ENCODE results near the gene SRSF7.
"Not testable (repeated sequence)": the region's sequence is repeated elsewhere in the genome, so short reads cannot be mapped to it uniquely, and the experiment has no call there.

The SRSF7 gene

DNA sequence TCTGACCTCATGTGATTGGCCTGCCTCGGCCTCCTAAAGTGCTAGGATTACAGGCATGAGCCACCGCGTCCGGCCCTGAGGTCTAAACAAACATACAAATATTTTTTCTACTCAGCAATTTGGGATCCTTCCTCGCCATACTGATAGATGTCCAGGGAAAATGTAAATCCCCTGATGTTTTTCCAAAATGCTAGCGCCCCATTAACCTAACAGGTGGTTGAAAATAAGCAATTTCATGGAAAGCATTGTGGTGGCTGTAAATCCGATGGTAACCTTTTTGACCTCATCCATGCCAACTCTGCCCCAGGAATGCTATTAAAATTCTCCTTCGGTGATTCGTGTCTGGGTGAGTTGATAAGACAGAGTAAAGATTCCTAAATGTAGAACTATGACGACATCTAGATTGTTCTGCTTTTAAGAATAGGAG is 46.1 kb upstream of the SRSF7 start (continued):
- TF ChIP-seq ZNF555 (tag by site-specific recombination; conservative IDR thresholded peaks at IDR 0.05) (no peak), ZNF146 (tag by site-specific recombination; IDR thresholded peaks at IDR 0.05) (no peak)

- H3K4me1 ChIP-seq (ENCODE audit: control insufficient read depth, insufficient read depth, low read length); H3K9me3 ChIP-seq (ENCODE audit: control insufficient read depth, insufficient read depth, low read depth, low read length); CTCF ChIA-PET; H3K36me3 ChIP-seq (ENCODE audit: control insufficient read depth in 2 of 2, insufficient read depth in 1 of 2, low read length in 2 of 2); H3K4me3 ChIP-seq (ENCODE audit: low read depth, low read length); H3K27ac ChIP-seq (ENCODE audit: extremely low read depth, low read depth, low read length): not testable (repeated sequence)
- POLR2A ChIA-PET, result interaction anchor here (6.6 kb wide), 1 partner anchor 44 kb away, joined by 85 read pairs; the partner anchor contains the start of gene SRSF7
These were observed 43.9 kb upstream of the SRSF7 start for GRCh38 chr2:38795016-38795415.

DNA sequence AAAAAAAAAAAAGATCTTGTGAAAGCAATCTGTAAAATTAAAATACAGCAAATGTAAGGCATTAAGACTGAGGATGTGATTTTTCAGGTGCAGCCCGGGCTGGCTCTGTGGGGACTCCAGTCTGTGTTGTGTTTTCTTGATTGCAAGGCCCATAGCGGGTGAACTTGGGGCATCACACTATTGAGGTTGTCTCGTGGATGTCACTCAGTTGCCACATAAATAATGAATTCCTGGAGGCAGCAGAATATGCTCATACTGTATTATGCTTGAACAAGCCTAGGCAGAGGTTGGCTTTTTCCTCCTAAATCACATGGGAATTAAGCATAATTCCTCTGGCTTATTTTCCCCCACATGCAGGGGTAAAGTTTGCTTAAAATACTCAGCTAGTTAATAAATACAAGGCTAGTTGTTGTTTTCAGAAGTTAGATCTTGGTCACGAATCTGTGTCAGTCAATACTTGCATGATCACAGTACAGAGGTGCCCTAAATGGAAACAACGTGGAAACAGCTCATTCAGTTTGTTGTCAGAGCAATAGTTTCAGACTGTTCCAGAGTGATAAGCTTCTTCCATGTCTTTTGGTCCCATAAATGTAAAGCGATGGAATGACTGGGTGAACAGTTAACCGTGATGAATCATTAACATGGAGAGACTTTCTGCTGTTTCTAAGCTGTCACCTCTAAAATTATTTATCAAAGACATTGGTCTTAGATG is 43.2 kb upstream of the SRSF7 start:
- no peak overlapping the region for H3K4me3 ChIP-seq (ENCODE audit: low read depth, low read length)
- H3K4me1 ChIP-seq (ENCODE audit: control insufficient read depth, insufficient read depth, low read length), result no peaks in the 10 kb centered on the region
- ChIA-PET POLR2A (interaction anchor here (6.6 kb wide), 1 partner anchor 44 kb away, joined by 85 read pairs; the partner anchor contains the start of gene SRSF7), CTCF (no interaction called here)
- H3K9me3 ChIP-seq (ENCODE audit: control insufficient read depth, insufficient read depth, low read depth, low read length), result no peaks in the 10 kb centered on the region
- H3K27ac ChIP-seq (ENCODE audit: extremely low read depth, low read depth, low read length), result no peak overlapping the region
- TF ChIP-seq ZNF138 (tag by site-specific recombination; IDR thresholded peaks at IDR 0.05; ENCODE audit: borderline replicate concordance) (no peak), ZNF184 (tag by site-specific recombination; IDR thresholded peaks at IDR 0.05) (no peak), ZNF157 (tag by site-specific recombination; IDR thresholded peaks at IDR 0.05) (no peak), ZNF501 (tag by site-specific recombination; IDR thresholded peaks at IDR 0.05) (no peak), ZNF561 (tag by site-specific recombination; IDR thresholded peaks at IDR 0.05; ENCODE audit: borderline replicate concordance) (no peak), PRDM10 (tag by site-specific recombination; IDR thresholded peaks at IDR 0.05) (no peak), IKZF3 (tag by site-specific recombination; IDR thresholded peaks at IDR 0.05) (no peak), ZNF626 (tag by site-specific recombination; IDR thresholded peaks at IDR 0.05) (no peak), TSHZ1 (tag by site-specific recombination; IDR thresholded peaks at IDR 0.05; ENCODE audit: borderline replicate concordance) (no peak), ZNF112 (tag by site-specific recombination; IDR thresholded peaks at IDR 0.05) (no peak)
- TF ChIP-seq, protein P1, sequence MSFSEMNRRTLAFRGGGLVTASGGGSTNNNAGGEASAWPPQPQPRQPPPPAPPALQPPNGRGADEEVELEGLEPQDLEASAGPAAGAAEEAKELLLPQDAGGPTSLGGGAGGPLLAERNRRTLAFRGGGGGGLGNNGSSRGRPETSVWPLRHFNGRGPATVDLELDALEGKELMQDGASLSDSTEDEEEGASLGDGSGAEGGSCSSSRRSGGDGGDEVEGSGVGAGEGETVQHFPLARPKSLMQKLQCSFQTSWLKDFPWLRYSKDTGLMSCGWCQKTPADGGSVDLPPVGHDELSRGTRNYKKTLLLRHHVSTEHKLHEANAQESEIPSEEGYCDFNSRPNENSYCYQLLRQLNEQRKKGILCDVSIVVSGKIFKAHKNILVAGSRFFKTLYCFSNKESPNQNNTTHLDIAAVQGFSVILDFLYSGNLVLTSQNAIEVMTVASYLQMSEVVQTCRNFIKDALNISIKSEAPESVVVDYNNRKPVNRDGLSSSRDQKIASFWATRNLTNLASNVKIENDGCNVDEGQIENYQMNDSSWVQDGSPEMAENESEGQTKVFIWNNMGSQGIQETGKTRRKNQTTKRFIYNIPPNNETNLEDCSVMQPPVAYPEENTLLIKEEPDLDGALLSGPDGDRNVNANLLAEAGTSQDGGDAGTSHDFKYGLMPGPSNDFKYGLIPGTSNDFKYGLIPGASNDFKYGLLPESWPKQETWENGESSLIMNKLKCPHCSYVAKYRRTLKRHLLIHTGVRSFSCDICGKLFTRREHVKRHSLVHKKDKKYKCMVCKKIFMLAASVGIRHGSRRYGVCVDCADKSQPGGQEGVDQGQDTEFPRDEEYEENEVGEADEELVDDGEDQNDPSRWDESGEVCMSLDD (tag by site-specific recombination; IDR thresholded peaks at IDR 0.05), result no peak
- TF ChIP-seq, protein P2, sequence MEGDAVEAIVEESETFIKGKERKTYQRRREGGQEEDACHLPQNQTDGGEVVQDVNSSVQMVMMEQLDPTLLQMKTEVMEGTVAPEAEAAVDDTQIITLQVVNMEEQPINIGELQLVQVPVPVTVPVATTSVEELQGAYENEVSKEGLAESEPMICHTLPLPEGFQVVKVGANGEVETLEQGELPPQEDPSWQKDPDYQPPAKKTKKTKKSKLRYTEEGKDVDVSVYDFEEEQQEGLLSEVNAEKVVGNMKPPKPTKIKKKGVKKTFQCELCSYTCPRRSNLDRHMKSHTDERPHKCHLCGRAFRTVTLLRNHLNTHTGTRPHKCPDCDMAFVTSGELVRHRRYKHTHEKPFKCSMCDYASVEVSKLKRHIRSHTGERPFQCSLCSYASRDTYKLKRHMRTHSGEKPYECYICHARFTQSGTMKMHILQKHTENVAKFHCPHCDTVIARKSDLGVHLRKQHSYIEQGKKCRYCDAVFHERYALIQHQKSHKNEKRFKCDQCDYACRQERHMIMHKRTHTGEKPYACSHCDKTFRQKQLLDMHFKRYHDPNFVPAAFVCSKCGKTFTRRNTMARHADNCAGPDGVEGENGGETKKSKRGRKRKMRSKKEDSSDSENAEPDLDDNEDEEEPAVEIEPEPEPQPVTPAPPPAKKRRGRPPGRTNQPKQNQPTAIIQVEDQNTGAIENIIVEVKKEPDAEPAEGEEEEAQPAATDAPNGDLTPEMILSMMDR (tag by site-specific recombination; IDR thresholded peaks at IDR 0.05), result no peak
- TF ChIP-seq, protein P3, sequence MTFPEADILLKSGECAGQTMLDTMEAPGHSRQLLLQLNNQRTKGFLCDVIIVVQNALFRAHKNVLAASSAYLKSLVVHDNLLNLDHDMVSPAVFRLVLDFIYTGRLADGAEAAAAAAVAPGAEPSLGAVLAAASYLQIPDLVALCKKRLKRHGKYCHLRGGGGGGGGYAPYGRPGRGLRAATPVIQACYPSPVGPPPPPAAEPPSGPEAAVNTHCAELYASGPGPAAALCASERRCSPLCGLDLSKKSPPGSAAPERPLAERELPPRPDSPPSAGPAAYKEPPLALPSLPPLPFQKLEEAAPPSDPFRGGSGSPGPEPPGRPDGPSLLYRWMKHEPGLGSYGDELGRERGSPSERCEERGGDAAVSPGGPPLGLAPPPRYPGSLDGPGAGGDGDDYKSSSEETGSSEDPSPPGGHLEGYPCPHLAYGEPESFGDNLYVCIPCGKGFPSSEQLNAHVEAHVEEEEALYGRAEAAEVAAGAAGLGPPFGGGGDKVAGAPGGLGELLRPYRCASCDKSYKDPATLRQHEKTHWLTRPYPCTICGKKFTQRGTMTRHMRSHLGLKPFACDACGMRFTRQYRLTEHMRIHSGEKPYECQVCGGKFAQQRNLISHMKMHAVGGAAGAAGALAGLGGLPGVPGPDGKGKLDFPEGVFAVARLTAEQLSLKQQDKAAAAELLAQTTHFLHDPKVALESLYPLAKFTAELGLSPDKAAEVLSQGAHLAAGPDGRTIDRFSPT (tag by site-specific recombination; IDR thresholded peaks at IDR 0.05), result no peak
- peaks cover 3% of the 10 kb centered on the region in 2 experiments; a peak in 2 of 3 replicates for H3K36me3 ChIP-seq (ENCODE audit: control insufficient read depth in 2 of 2, insufficient read depth in 1 of 2, low read length in 2 of 2)

All from HEK293 (cell line).